B cell (primary cell): ENCODE results near the gene TSEN54. TPM values are rescaled to one million over a fixed set of nuclear protein-coding genes. Genes with fewer than 3 reads are reported as not detected.

ENCODE experiments used
- ATAC-seq: fragments of 200-7000 bp; cut with Tn5 transposase; one replicate; pipeline ENCODE4 v1.10.0; 2021; ENCODE audit warnings: low read depth, mild to moderate bottlenecking, moderate number of reproducible peaks, moderate library complexity
- CTCF ChIA-PET: fragments of 350-600 bp; sonication (Branson Sonifier 250); formaldehyde crosslinking; loops from one replicate; lab custom pipeline; 2021; ENCODE audit warnings: antibody characterized with exemption, inconsistent platforms; lab: Charles Lee
- POLR2A ChIA-PET: fragments of 350-600 bp; sonication (Branson Sonifier 250); formaldehyde crosslinking; loops from one replicate; lab custom pipeline; 2021; ENCODE audit warnings: antibody characterized with exemption; lab: Charles Lee
- DNase-seq: peaks from one replicate; pipeline ENCODE4 v3.0.0; 2013
- H2AFZ ChIP-seq: 2 replicates; pipeline ENCODE4 v1.6.1; 2012; ENCODE audit warnings: mild to moderate bottlenecking, low read depth, low read length; ENCODE audit not compliant: insufficient read depth, poor library complexity, severe bottlenecking
- H3K27ac ChIP-seq, 2 donors: 1 replicate in 1 of 2; 2 replicates in 1 of 2; pipeline ENCODE4 v1.5.1; 2012 to 2013; ENCODE audit warnings: low read length in 2 of 2, mild to moderate bottlenecking in 2 of 2, moderate library complexity in 1 of 2
- H3K27me3 ChIP-seq, 4 experiments: fragments of 200-600 bp in 1 of 4; sonication (generic) in 1 of 4; replicated peaks in 1 of 4; 1 replicate in 2 of 4; 2 replicates in 2 of 4; pipeline versions ENCODE4 v1.6.1 to v1.7.0; 2013 to 2016; ENCODE audit warnings: low read length in 3 of 4, mild to moderate bottlenecking in 2 of 4, mixed read lengths in 1 of 4, moderate library complexity in 1 of 4; ENCODE audit not compliant: insufficient read depth in 4 of 4, control insufficient read depth in 3 of 4; ENCODE audit errors: control extremely low read depth in 1 of 4
- H3K36me3 ChIP-seq, 2 experiments: replicated peaks in 1 of 2; 1 replicate in 1 of 2; 2 replicates in 1 of 2; pipeline versions ENCODE4 v1.6.1 to v1.7.1; 2013; ENCODE audit warnings: low read length in 1 of 2; ENCODE audit not compliant: insufficient read depth in 2 of 2, control insufficient read depth in 1 of 2; ENCODE audit errors: control extremely low read depth in 1 of 2, extremely low read depth in 1 of 2
- H3K4me1 ChIP-seq, 2 donors: fragments of 200-600 bp in 1 of 2; sonication (generic) in 1 of 2; 1 replicate in 1 of 2; 2 replicates in 1 of 2; pipeline versions ENCODE4 v1.5.1 to v1.6.1; 2013 to 2017; ENCODE audit warnings: low read length in 2 of 2; ENCODE audit not compliant: control insufficient read depth in 2 of 2, insufficient read depth in 2 of 2
- H3K4me2 ChIP-seq: replicated peaks from 2 replicates; pipeline ENCODE3; 2012; ENCODE audit warnings: mild to moderate bottlenecking, low read depth, low read length; ENCODE audit not compliant: poor library complexity, severe bottlenecking
- H3K4me3 ChIP-seq, 5 experiments: fragments of 200-600 bp in 1 of 5; sonication (generic) in 1 of 5; 1 replicate in 3 of 5; 2 replicates in 2 of 5; pipeline versions ENCODE4 v1.5.1 to v1.7.0; 2011 to 2016; ENCODE audit warnings: low read length in 4 of 5, mild to moderate bottlenecking in 4 of 5, low read depth in 2 of 5, control low read depth in 1 of 5, moderate library complexity in 1 of 5; ENCODE audit not compliant: insufficient read depth in 1 of 5; ENCODE audit errors: control extremely low read depth in 1 of 5, extremely low read depth in 1 of 5
- H3K79me2 ChIP-seq: fragments of 200-600 bp; sonication (generic); one replicate; pipeline ENCODE4 v1.6.0; 2016; ENCODE audit warnings: low read length; ENCODE audit not compliant: control insufficient read depth, insufficient read depth
- H3K9ac ChIP-seq: fragments of 200-600 bp; sonication (generic); 2 replicates; pipeline ENCODE4 v1.6.1; 2017; ENCODE audit warnings: mild to moderate bottlenecking, low read length, moderate library complexity
- H3K9me3 ChIP-seq, 3 donors: one replicate each; pipeline versions ENCODE4 v1.6.1 to v1.7.1; 2013; ENCODE audit warnings: low read length in 2 of 3; ENCODE audit not compliant: control insufficient read depth in 2 of 3, insufficient read depth in 1 of 3; ENCODE audit errors: control extremely low read depth in 1 of 3
- H4K20me1 ChIP-seq: 2 replicates; pipeline ENCODE4 v1.6.0; 2012; ENCODE audit warnings: mild to moderate bottlenecking, low read length; ENCODE audit not compliant: insufficient read depth, control insufficient read depth, poor library complexity, severe bottlenecking
- H3K27ac Mint-ChIP-seq: one replicate; pipeline ENCODE4 v1.8.0; 2021; ENCODE audit warnings: mixed read lengths
- H3K27me3 Mint-ChIP-seq: one replicate; pipeline ENCODE4 v1.8.0; 2021; ENCODE audit warnings: mixed read lengths
- H3K4me1 Mint-ChIP-seq: one replicate; pipeline ENCODE4 v1.8.0; 2021; ENCODE audit warnings: mixed read lengths
- H3K4me3 Mint-ChIP-seq: one replicate; pipeline ENCODE4 v1.8.0; 2021; ENCODE audit warnings: mixed read lengths
- H3K9me3 Mint-ChIP-seq: one replicate; pipeline ENCODE4 v1.8.0; 2022; ENCODE audit warnings: mixed read lengths; ENCODE audit not compliant: insufficient read depth
- CTCF ChIP-seq: fragments of 200-600 bp; IDR thresholded peaks from one replicate; pipeline ENCODE4 v1.8.0; 2022; ENCODE audit warnings: antibody characterized with exemption, mild to moderate bottlenecking
- EZH2 ChIP-seq: IDR thresholded peaks from 2 replicates; pipeline ENCODE4 v1.6.1; 2012; ENCODE audit warnings: borderline replicate concordance, low read depth, mild to moderate bottlenecking, moderate library complexity, low read length; ENCODE audit not compliant: insufficient read depth, poor library complexity, severe bottlenecking
- WGBS: methylation state at CpG from one replicate; pipeline ENCODE4 v1.1.5; 2013; ENCODE audit warnings: missing lambda C conversion rate; ENCODE audit not compliant: insufficient coverage; 5-methylcytosine and 5-hydroxymethylcytosine counted together
- intact Hi-C: fragments of 100-400 bp; cut with micrococcal nuclease; formaldehyde crosslinking; loops from one replicate; pipeline ENCODE4 v1.10.0; 2022
- polyA plus RNA-seq: library from polyadenylated mRNA; depleted of rRNA; stranded (reverse); fragments of >200 nt; gene quantifications from 2 replicates; pipeline ENCODE4 v1.2.3, GENCODE V29; 2012
- total RNA-seq, 2 donors: library from RNA; stranded (reverse); fragments of 120-200 nt in 1 of 2; gene quantifications; 1 replicate in 1 of 2; 2 replicates in 1 of 2; pipeline versions ENCODE4 v1.2.3 to v1.2.4, GENCODE V29; 2013 to 2022

Gene TSEN54
- total and polyA plus RNA-seq, 2 donors (not counting 1 experiment from before 2014, with no cell fraction given), result 33.0 to 45.9 TPM

DNA sequence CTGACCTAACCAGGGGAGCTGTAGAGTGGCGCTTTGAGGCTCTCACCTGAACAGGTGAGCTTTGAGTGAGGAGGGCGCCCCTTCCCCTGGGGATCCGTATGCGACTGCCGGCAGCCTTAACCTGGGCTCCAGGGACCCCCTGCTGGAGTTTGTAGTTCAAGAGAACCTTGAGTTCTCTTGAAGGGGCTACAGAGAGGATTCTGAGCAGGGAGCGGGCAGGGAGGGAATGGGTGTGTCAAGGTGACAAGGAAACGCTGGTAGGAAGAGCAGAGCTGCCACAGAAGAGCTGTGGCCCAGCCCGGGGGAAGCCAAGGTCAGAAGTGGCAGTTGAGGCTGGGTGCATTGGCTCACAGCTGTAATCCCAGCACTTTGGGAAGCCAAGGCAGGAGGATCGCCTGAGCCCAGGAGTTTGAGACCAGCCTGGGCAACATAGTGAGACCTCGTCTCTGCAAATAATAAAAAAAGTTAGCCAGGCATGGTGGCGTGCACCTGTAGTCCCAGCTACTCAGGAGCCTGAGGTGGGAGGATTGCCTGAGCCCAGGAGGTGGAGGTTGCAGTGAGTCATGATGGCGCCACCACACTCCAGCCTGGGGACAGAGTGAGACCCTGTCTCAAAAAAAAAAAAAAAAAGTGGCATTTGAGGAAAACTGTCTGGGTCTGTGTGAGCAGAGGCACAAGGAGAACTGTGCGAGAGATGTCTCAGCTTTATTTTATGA is 10.4 kb downstream of the TSEN54 start:
- ChIA-PET CTCF (interaction anchor here (0.7 to 1.7 kb wide), 5 partner anchors 8 to 302 kb away, joined by 4 to 11 read pairs (median 5); partner anchors contain the start of gene TSEN54), POLR2A (interaction anchor here (1.2 kb wide), 1 partner anchor 238 kb away, joined by 7 read pairs; the partner anchor contains the start of gene GALK1)
- Histone ChIP-seq H3K9me3 (no peaks in the 10 kb centered on the region), H4K20me1 (peaks cover 7% of the 10 kb centered on the region), H3K36me3 (no peaks in the 10 kb centered on the region), H3K9ac (peak overlapping the region; percentile 80), H3K79me2 (peaks cover 17% of the 10 kb centered on the region), H3K27ac (no peak overlapping the region), H3K4me2 (peak overlapping the region; percentile 98), H2AFZ (peak overlapping the region; percentile 95), H3K4me1 (peaks cover 15 to 18% of the 10 kb centered on the region in 2 donors), H3K27me3 (peaks cover 0 to 7% (median 0%) of the 10 kb centered on the region in 4 experiments), H3K4me3 (peak overlapping the region in 4 of 5 experiments; percentile 43 to 80 (median 68))
- peak overlapping the region; percentile 83 for H3K4me3 Mint-ChIP-seq
- H3K27ac Mint-ChIP-seq, result no peak overlapping the region
- TF ChIP-seq EZH2 (no peak), CTCF (no peak)
- H3K27me3 Mint-ChIP-seq, result no peaks in the 10 kb centered on the region
- ATAC-seq (no peak), DNase-seq (no peak)
- peaks cover 14% of the 10 kb centered on the region for H3K4me1 Mint-ChIP-seq
- WGBS, result 76% methylated on average over 12 of the region's 13 CpGs
- intact Hi-C loops, result no loop called here
- H3K9me3 Mint-ChIP-seq, result no peaks in the 10 kb centered on the region
